Ascending aorta (tissue), 2 donors: ENCODE measurements around the gene TIE1. TPM values are rescaled to one million over a fixed set of nuclear protein-coding genes. Genes with fewer than 3 reads are reported as not detected.
"Not testable (repeated sequence)": the region's sequence is repeated elsewhere in the genome, so short reads cannot be mapped to it uniquely, and the experiment has no call there.

Experiments used
- DNase-seq, 2 donors: peaks; one replicate each; pipeline ENCODE4 v3.0.0-alpha.2; 2019; ENCODE audit warnings: low spot score in 2 of 2
- H3K27ac ChIP-seq, 2 donors: fragments of 200-600 bp; sonication (generic); one replicate each; pipeline ENCODE4 v1.5.1; 2016 to 2017; ENCODE audit warnings: mild to moderate bottlenecking in 1 of 2
- H3K27me3 ChIP-seq: fragments of 200-600 bp; sonication (generic); one replicate; pipeline ENCODE4 v1.5.1; 2017
- H3K36me3 ChIP-seq, 2 donors: fragments of 200-600 bp; sonication (generic); one replicate each; pipeline ENCODE4 v1.5.1; 2016
- H3K4me1 ChIP-seq, 2 donors: fragments of 200-600 bp; sonication (generic); one replicate each; pipeline ENCODE4 v1.5.1; 2016 to 2017; ENCODE audit warnings: mild to moderate bottlenecking in 1 of 2
- H3K4me3 ChIP-seq, 2 donors: fragments of 200-600 bp; sonication (generic); one replicate each; pipeline ENCODE4 v1.5.1; 2016 to 2017; ENCODE audit warnings: mild to moderate bottlenecking in 1 of 2
- H3K9me3 ChIP-seq, 2 donors: fragments of 200-600 bp; sonication (generic); one replicate each; pipeline ENCODE4 v1.5.1; 2016
- intact Hi-C: fragments of 100-400 bp; cut with DNase I; formaldehyde crosslinking; loops from one replicate; pipeline ENCODE4 v1.15.1; 2023
- total RNA-seq: library from RNA; depleted of rRNA; stranded (reverse); fragments of >200 nt; gene quantifications from one replicate; pipeline ENCODE4 v1.1.0, GENCODE V29; 2016
- TF ChIP-seq, protein P1 (sequence below), 3 experiments: fragments of 200-600 bp in 2 of 3; fragments of 450-650 bp in 1 of 3; sonication (generic) in 2 of 3; IDR thresholded peaks; one replicate each; pipeline ENCODE4 v1.5.1; 2016 to 2019; ENCODE audit warnings: antibody characterized with exemption in 3 of 3, mild to moderate bottlenecking in 1 of 3, moderate library complexity in 1 of 3

TIE1 gene
- total RNA-seq, 1 donor from 2014 or later = 120 TPM

DNA sequence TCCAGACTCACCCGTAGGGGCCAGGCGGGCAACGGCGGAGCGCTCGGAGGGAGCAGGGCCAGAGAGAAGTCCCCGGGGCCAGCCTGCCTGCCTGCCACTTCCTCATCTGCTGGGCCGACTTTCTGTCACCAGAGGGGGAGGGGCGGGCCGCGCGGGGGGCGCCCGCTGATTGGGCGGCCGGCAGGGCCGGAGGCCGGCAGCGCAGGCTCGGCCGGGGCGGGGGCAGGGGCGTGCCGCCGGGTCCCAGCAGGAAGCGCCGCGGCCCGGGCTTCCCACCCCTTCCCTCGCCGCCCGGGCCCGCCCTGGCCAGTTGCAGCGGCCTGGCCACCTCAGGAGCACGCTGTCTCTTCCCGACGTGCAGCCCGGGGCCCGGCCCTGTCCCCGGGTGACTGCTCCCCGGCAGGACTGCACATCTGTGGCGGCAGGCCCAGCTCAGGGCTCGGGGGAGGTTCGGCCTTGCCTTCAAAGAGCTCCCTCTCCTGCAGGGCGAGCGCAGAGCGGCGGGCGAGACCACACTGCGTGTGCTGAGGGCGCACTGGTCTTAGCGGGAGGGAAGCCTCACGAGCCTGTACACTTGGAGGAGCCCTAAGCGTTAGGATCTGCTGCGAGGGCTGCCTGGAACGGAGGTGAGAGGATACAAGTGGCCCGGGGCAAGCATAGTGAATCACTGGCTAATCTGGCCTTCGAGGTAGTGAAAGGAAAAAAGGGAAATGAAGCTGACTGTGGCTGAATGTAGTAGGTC, 67.3 kb downstream of the TIE1 start, which contains the start of gene ELOVL1:
Gene ELOVL1, minus strand, starts transcription at position 108 of the 742 bp plus-strand sequence. CDS start 2,402 bp downstream, outside the sequence.
- no peaks in the 10 kb centered on the region for H3K27me3 ChIP-seq
- DNase-seq = peak; percentile 70 to 96
- intact Hi-C loops = loop anchor here (1.0 kb wide), 4 partner anchors 10 to 196 kb away; partner anchors contain the start of genes CDC20, CFAP57, EBNA1BP2 and MED8
- peaks cover 12 to 22% of the 10 kb centered on the region in 2 donors for H3K4me1 ChIP-seq
- peaks cover 22% of the 10 kb centered on the region in 2 donors for H3K36me3 ChIP-seq
- TF ChIP-seq, protein P1, sequence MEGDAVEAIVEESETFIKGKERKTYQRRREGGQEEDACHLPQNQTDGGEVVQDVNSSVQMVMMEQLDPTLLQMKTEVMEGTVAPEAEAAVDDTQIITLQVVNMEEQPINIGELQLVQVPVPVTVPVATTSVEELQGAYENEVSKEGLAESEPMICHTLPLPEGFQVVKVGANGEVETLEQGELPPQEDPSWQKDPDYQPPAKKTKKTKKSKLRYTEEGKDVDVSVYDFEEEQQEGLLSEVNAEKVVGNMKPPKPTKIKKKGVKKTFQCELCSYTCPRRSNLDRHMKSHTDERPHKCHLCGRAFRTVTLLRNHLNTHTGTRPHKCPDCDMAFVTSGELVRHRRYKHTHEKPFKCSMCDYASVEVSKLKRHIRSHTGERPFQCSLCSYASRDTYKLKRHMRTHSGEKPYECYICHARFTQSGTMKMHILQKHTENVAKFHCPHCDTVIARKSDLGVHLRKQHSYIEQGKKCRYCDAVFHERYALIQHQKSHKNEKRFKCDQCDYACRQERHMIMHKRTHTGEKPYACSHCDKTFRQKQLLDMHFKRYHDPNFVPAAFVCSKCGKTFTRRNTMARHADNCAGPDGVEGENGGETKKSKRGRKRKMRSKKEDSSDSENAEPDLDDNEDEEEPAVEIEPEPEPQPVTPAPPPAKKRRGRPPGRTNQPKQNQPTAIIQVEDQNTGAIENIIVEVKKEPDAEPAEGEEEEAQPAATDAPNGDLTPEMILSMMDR (IDR thresholded peaks at IDR 0.05) = peak in 2 of 3 experiments; percentile 11 to 26
- no peaks in the 10 kb centered on the region for H3K9me3 ChIP-seq
- H3K27ac ChIP-seq = peak within 1 kb of the TSS; percentile 96
- peak within 1 kb of the TSS; percentile 96 to 97 for H3K4me3 ChIP-seq

DNA sequence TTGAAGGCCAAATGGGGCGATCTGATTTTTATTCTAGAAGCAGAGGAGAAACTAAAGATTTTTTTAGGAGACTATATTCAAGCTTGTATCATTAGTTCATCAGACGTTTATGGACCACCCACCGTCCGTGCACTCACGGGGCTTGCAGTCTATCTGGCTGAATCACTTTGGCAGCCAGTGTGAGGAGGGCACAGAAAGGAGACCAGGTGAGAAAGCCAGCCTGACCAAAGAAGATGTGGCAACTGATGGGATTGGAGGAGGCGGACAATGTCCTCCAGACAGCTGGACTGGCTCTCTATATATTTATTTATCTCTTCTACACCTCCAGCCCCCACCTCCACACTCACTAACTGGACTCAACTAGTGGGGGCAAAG, 67.9 kb downstream of the TIE1 start:
- H3K4me3 ChIP-seq = peak overlapping the region; percentile 96 to 97
- H3K36me3 ChIP-seq = peaks cover 17% of the 10 kb centered on the region in 2 donors
- H3K27me3 ChIP-seq = no peaks in the 10 kb centered on the region
- TF ChIP-seq, protein P1 (IDR thresholded peaks at IDR 0.05) = no peak
- peak overlapping the region; percentile 96 for H3K27ac ChIP-seq
- intact Hi-C loops = loop anchor here (1.0 kb wide), 4 partner anchors 10 to 196 kb away; partner anchors contain the start of genes CDC20, CFAP57, EBNA1BP2 and MED8
- peaks cover 12 to 22% of the 10 kb centered on the region in 2 donors for H3K4me1 ChIP-seq
- H3K9me3 ChIP-seq = no peaks in the 10 kb centered on the region
- no peak for DNase-seq

DNA sequence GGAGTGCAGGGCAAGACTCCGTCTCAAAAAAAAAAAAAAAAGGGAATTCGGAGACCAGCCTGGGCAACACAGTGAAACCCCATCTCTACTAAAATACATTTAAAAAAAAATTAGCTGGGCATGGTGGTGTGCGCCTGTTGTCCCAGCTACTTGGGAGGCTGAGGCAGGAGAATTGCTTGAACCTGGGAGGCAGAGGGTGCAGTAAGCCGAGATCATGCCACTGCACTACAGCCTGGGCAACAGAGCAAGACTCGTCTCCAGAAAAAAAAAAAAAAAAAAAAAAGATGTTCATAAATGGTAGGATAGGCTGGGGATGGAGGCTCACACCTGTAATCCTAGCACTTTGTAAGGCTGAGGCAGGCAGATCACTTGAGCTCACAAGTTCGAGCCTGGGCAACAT, 69.0 kb downstream of the TIE1 start:
- H3K9me3 ChIP-seq, H3K36me3 ChIP-seq, intact Hi-C loops, H3K27me3 ChIP-seq, H3K4me3 ChIP-seq, DNase-seq, H3K27ac ChIP-seq: not testable (repeated sequence)
- H3K4me1 ChIP-seq = peaks cover 12 to 22% of the 10 kb centered on the region in 2 donors

DNA sequence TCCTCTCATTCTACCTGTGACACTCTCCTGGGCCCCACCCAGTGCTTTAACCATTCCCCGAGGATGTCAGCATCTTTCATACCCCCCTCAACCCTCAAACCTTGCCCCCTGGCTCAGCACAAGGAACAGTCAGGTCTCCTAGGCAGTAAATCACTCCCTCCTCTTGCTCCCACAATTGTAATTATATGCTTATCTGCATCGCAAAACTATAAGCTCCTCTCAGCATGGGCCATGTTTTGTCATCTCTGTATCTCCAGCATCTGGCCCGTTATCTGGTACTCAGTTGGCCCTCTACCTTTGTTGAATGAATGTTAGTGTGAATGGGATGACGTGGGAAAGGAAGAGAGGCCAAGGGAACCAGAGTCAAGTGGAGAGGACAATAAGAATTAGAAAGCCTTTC, 69.8 kb downstream of the TIE1 start:
- Histone ChIP-seq H3K4me1 (peaks cover 12 to 22% of the 10 kb centered on the region in 2 donors), H3K4me3 (no peak overlapping the region), H3K36me3 (no peaks in the 10 kb centered on the region), H3K27me3 (no peaks in the 10 kb centered on the region), H3K27ac (no peak overlapping the region), H3K9me3 (no peaks in the 10 kb centered on the region)
- intact Hi-C loops = no loop called here
- DNase-seq = no peak
- TF ChIP-seq, protein P1 (IDR thresholded peaks at IDR 0.05) = no peak

DNA sequence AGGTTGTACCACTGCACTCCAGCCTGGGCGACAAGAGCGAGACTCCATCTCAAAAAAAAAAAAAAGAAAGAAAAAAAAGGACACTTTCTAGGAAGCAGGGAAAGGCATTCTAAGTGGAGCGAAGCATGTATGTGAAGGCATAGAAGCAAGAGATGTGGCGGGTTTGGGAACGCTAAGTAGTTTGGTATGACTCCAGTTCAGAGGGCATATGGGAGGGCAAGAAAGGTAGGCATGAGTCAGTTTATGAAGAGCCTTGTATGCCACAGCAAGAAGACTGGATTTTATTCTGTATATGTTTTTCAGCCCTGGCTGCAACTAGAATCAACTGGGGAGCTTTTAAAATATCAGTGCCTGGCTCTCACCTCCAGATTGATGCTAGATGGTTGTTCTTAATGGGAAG, 71.4 kb downstream of the TIE1 start:
- Histone ChIP-seq H3K36me3 (no peaks in the 10 kb centered on the region), H3K9me3 (no peaks in the 10 kb centered on the region), H3K4me1 (peaks cover 5 to 10% of the 10 kb centered on the region in 2 donors), H3K27ac (peak overlapping the region; percentile 41 to 54), H3K27me3 (no peaks in the 10 kb centered on the region), H3K4me3 (no peak overlapping the region)
- TF ChIP-seq, protein P1 (IDR thresholded peaks at IDR 0.05) = no peak
- DNase-seq = no peak
- intact Hi-C loops = no loop called here

Other genes starting within 250 kb of the TIE1 start
- 22.1 TPM for gene EBNA1BP2, start 128.7 kb upstream of the TIE1 start, total RNA-seq
- not detected for gene CFAP57, start 128.7 kb upstream of the TIE1 start, total RNA-seq
- not detected for gene TMEM125, start 31.0 kb upstream of the TIE1 start, total RNA-seq
- not detected for gene C1orf210, start 15.4 kb upstream of the TIE1 start, total RNA-seq
- not detected for gene MPL, start 36.8 kb downstream of the TIE1 start, total RNA-seq
- gene CDC20, start 58.0 kb downstream of the TIE1 start, total RNA-seq = not detected
- 39.9 TPM for gene ELOVL1, start 67.0 kb downstream of the TIE1 start, total RNA-seq
- gene MED8, start 88.8 kb downstream of the TIE1 start, total RNA-seq = 15.3 TPM
- 35.9 TPM for gene SZT2, start 88.9 kb downstream of the TIE1 start, total RNA-seq
- gene HYI, start 152.9 kb downstream of the TIE1 start, total RNA-seq = 56.4 TPM
- 43.6 TPM for gene PTPRF, start 229.9 kb downstream of the TIE1 start, total RNA-seq